Suprapubic skin (tissue), 4 donors: ENCODE measurements around the gene LRMDA.

ENCODE experiments used
- EP300 ChIP-seq: sonication (generic); formaldehyde crosslinking; IDR thresholded peaks from one replicate; pipeline ENCODE4 v1.6.1; 2017; ENCODE audit warnings: antibody characterized with exemption
- POLR2AphosphoS5 ChIP-seq, 3 donors: sonication (generic); formaldehyde crosslinking; IDR thresholded peaks; one replicate each; pipeline ENCODE4 v1.6.1; 2017; ENCODE audit warnings: antibody characterized with exemption in 3 of 3
- TF ChIP-seq, protein P1 (sequence below), 2 donors: fragments of 200-600 bp in 1 of 2; fragments of 450-650 bp in 1 of 2; sonication (generic) in 1 of 2; IDR thresholded peaks; one replicate each; pipeline ENCODE4 v1.5.1; 2016 to 2019; ENCODE audit warnings: antibody characterized with exemption in 2 of 2, mild to moderate bottlenecking in 1 of 2, moderate library complexity in 1 of 2

DNA sequence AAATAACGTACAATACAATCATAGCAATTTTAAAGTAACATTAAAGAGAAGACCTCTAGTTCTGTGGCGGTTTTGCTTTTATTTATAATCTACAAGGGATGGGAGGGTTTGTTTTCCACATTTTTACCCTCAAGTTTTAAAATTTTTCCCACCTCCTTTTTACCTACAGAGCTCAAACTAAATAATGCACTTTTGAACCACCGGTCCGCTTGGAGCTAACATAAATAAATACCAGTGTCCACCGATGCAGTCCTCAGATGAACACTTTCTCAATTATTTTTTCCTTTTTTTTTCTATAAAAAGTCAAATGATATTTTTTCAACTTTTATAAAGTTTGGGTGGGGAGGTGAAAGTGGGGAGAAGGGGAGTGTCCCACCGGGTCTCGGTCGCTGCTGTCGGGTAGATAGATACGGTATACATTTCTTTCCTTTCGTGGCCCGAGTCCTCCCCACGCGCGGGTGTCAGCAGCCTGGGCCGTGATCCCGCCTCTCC is 33.2 kb upstream of the LRMDA start:
- TF ChIP-seq, protein P1, sequence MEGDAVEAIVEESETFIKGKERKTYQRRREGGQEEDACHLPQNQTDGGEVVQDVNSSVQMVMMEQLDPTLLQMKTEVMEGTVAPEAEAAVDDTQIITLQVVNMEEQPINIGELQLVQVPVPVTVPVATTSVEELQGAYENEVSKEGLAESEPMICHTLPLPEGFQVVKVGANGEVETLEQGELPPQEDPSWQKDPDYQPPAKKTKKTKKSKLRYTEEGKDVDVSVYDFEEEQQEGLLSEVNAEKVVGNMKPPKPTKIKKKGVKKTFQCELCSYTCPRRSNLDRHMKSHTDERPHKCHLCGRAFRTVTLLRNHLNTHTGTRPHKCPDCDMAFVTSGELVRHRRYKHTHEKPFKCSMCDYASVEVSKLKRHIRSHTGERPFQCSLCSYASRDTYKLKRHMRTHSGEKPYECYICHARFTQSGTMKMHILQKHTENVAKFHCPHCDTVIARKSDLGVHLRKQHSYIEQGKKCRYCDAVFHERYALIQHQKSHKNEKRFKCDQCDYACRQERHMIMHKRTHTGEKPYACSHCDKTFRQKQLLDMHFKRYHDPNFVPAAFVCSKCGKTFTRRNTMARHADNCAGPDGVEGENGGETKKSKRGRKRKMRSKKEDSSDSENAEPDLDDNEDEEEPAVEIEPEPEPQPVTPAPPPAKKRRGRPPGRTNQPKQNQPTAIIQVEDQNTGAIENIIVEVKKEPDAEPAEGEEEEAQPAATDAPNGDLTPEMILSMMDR (IDR thresholded peaks at IDR 0.05), result no peak
- TF ChIP-seq POLR2AphosphoS5 (IDR thresholded peaks at IDR 0.05) (no peak), EP300 (no peak)
